ENCODE results near the gene GPX2. TPM values are rescaled to one million over a fixed set of nuclear protein-coding genes. Genes with fewer than 3 reads are reported as not detected.
A peak's percentile ranks its signal among the peaks of the same experiment; 100 is the strongest.
"Not testable (repeated sequence)": the region's sequence is repeated elsewhere in the genome, so short reads cannot be mapped to it uniquely, and the experiment has no call there.

The GPX2 gene
- total RNA-seq, 2 donors from 2014 or later, result 14.3 to 26.7 TPM

GRCh38 chr14:64914237-64915028 lies 28.1 kb downstream of the GPX2 start, which contains the start of gene CHURC1:
Gene CHURC1, plus strand, starts transcription at chr14:64914455. Its CDS starts 41 bp downstream, at chr14:64914496.
- Histone ChIP-seq H3K9me3 (no peaks in the 10 kb centered on the region), H3K27me3 (no peaks in the 10 kb centered on the region), H3K36me3 (replicated peaks in 1 of 2; ENCODE audit: insufficient read depth in 1 of 2, low read depth in 2 of 2) (no peaks in the 10 kb centered on the region), H3K4me1 (peaks cover 19% of the 10 kb centered on the region), H3K27ac (peak within 1 kb of the TSS; percentile 76 to 95 (median 90)), H3K4me3 (peak within 1 kb of the TSS; percentile 69 to 82)
- 1% methylated on average over 13 to 49 of the region's 49 CpGs for WGBS, 2 donors
- TF ChIP-seq POLR2A (IDR thresholded peaks at IDR 0.05), result peak; percentile 82 to 94 (median 93)
- no peak for TF ChIP-seq CTCF (IDR thresholded peaks at IDR 0.05)
- intact Hi-C loops (cut with DNase I), result no loop called here
- ATAC-seq (peak; percentile 100), DNase-seq (peak; percentile 100)

- WGBS, 2 donors, result 55 to 71% methylated on average over 5 of the region's 5 CpGs
- H3K4me3 ChIP-seq; DNase-seq; H3K9me3 ChIP-seq; H3K27me3 ChIP-seq; ATAC-seq; H3K36me3 ChIP-seq (replicated peaks in 1 of 2; ENCODE audit: insufficient read depth in 1 of 2, low read depth in 2 of 2); intact Hi-C loops (cut with DNase I): not testable (repeated sequence)
- peak overlapping the region in 2 of 4 donors; percentile 93 to 95 for H3K27ac ChIP-seq
- peaks cover 16% of the 10 kb centered on the region for H3K4me1 ChIP-seq
Observed at GRCh38 chr14:64913477-64913876, 29.1 kb downstream of the GPX2 start.

- no peaks in the 10 kb centered on the region for H3K9me3 ChIP-seq
- DNase-seq (no peak), ATAC-seq (no peak)
- H3K36me3 ChIP-seq (replicated peaks in 1 of 2; ENCODE audit: insufficient read depth in 1 of 2, low read depth in 2 of 2), result no peaks in the 10 kb centered on the region
- no peaks in the 10 kb centered on the region for H3K27me3 ChIP-seq
- WGBS, 2 donors, result 27 to 34% methylated on average over 1 of the region's 1 CpG
- no peak overlapping the region for H3K27ac ChIP-seq
- H3K4me1 ChIP-seq, result peaks cover 12% of the 10 kb centered on the region
- TF ChIP-seq CTCF (IDR thresholded peaks at IDR 0.05), result no peak
- TF ChIP-seq POLR2A (IDR thresholded peaks at IDR 0.05), result no peak
- intact Hi-C loops (cut with DNase I), result no loop called here
- no peak overlapping the region for H3K4me3 ChIP-seq
Observed at GRCh38 chr14:64912261-64912660, 30.3 kb downstream of the GPX2 start.

GRCh38 chr14:64910847-64911495 lies 31.6 kb downstream of the GPX2 start:
- Histone ChIP-seq H3K4me1 (peaks cover 11% of the 10 kb centered on the region), H3K4me3 (no peak overlapping the region), H3K9me3 (no peaks in the 10 kb centered on the region), H3K27ac (no peak overlapping the region), H3K36me3 (replicated peaks in 1 of 2; ENCODE audit: insufficient read depth in 1 of 2, low read depth in 2 of 2) (no peaks in the 10 kb centered on the region), H3K27me3 (no peaks in the 10 kb centered on the region)
- DNase-seq (no peak), ATAC-seq (no peak)
- no peak for TF ChIP-seq POLR2A (IDR thresholded peaks at IDR 0.05)
- TF ChIP-seq CTCF (IDR thresholded peaks at IDR 0.05), result peak; percentile 13 to 58 (median 46)
- intact Hi-C loops (cut with DNase I), result no loop called here
- 27 to 29% methylated on average over 3 of the region's 3 CpGs for WGBS, 2 donors

- Histone ChIP-seq H3K27ac (no peak overlapping the region), H3K27me3 (no peaks in the 10 kb centered on the region), H3K4me3 (no peak overlapping the region), H3K4me1 (no peaks in the 10 kb centered on the region), H3K36me3 (replicated peaks in 1 of 2; ENCODE audit: insufficient read depth in 1 of 2, low read depth in 2 of 2) (no peaks in the 10 kb centered on the region), H3K9me3 (no peaks in the 10 kb centered on the region)
- ATAC-seq (no peak), DNase-seq (no peak)
- WGBS, 2 donors, result 72% methylated on average over 6 of the region's 6 CpGs
- intact Hi-C loops (cut with DNase I), result no loop called here
- TF ChIP-seq CTCF (IDR thresholded peaks at IDR 0.05), result no peak
Observed at GRCh38 chr14:64906022-64906421, 36.5 kb downstream of the GPX2 start.
